HG03558 (cell line): ENCODE results near the gene EZR.

Source experiments
- ATAC-seq: cut with Tn5 transposase; IDR thresholded peaks from one replicate; pipeline ENCODE4 v1.9.1; 2021; ENCODE audit warnings: moderate number of reproducible peaks; ENCODE audit not compliant: unreplicated experiment; ENCODE audit errors: extremely low read depth

Gene EZR

DNA sequence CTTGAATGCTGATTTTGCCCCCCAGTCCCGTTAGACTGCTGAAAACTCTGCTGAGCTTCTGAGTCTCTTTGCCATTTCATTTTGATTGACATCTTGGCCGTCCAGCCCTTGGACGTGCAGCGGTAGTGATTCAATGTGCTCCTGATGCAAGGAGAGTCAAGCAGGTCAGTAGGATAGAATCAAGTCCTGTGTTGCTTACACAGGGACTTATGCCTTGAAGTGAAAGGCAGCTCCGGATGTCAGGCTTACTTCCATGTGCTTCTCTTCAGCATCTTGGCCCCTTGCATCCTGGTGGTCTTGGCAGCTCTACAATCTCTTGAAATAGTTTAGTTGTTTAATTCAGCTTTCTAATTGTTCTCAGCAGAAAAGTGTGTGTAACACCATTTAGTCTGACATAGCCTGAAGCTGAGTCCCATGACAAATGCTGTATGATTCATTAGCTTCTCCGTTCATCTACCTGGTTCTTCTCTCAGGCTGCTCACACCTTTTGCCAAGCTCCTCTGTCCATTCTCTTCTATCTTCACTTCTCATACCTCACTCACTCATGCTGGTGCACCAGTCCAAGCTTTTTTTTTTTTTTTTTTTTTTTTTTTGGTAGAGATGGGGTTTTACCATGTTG, 76.0 kb downstream of the EZR start:
- no peak for ATAC-seq

DNA sequence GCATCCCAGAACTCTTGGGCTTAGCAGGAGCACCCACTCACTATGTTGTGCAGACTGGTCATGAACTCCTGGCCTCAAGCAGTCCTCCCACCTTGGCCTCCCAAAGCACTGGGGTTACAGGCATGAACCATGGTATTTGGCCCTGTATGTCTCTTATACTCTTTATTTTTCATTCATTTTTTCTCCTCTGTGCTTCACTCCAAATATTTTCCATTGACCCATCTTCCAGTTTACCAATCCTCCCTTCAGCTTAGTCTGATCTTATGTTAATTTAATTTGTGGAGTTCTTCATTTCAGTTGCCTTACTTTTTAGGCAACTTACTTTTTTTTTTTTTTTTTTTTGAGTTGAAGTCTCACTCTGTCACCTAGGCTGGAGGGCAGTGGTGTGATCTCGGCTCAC, 79.5 kb downstream of the EZR start:
- no peak for ATAC-seq

DNA sequence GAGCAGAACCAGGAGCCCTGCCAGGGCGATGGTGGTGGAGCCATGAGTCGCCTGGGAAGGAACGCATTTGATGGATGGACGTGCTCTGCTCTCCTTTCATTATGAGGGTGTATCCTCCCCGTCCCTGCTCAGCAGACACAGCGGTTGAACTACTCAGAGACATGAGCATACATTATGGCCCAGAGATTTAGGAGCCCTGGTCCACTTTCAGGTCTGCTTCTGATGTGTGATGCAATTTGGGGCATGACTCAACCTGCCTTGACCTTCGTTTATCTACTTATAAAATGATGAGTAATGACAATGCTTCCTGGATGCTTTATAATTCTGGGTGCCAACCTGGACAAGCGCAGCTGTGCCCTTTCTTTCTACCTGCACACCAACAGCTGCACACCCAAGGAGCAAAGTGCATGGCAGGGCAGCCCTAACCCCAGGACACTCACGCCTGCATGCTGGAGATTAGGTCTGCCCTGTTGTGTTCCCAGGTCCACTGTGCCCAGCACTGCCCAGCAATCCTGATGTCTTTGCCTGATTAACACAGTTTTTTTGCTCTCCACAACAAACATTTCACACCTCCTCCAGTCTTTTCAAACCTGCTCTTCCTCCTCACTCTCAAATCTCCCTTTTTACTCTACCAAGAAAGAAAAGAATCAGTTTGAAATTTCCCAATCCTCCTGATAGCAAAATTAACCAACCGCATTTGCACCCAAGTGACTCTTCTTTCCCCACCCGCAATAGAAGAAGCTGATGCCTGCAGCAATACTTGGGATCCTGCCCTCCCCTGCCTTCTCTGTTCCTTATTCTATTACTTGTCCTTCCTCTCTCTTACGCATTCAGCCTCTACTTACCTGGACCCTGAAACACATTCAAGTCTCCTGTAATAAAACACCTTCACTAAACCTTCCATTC, 81.2 kb downstream of the EZR start:
- ATAC-seq: no peak

DNA sequence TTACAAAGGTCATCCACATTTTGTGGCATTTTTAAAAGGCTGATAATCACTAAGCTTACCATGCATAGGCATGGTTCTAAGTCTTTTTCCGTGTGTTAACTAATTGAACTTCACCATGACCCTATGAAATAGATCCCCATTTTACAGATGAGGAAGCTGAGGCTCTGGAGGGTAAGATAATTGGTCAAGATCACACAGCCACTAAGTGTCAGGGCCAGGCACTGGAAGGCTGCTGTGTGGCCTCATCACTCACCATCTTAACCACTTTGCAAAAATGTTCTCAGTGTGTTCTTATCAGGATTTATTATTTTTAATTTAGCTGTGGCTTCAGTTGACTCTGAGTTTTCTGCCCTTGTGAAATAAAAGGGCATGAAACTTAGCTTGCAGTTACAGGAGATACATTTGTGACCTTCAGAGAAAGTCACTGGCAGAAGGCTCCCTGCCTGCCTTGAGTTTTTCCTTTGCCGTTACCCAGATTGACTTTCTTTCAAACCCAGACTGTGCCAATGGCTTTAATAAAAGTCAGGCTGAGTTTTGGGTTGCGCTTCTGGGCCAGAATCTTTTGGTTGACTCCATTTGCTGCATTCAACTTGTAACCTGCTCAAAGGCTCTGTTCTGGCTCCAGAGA, 82.0 kb downstream of the EZR start:
- ATAC-seq: no peak

DNA sequence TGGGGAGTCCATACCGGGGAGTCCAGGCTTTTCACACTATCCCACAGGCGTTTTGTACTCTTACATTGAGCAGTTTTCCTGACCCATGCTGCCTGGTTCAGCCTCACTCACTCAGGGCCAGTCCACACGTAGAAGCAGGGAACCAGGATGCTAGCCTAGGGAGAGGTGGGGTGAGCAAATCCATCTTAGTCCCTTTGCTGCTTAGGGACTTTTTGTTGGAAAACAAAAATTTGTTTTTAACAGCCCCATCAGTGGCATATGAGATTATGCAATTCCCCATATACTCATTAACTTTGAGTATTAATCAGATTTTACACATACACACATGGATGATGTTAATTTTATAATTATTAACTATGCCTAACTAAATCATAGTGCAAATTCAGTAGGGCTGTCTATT, 84.2 kb downstream of the EZR start:
- no peak for ATAC-seq

DNA sequence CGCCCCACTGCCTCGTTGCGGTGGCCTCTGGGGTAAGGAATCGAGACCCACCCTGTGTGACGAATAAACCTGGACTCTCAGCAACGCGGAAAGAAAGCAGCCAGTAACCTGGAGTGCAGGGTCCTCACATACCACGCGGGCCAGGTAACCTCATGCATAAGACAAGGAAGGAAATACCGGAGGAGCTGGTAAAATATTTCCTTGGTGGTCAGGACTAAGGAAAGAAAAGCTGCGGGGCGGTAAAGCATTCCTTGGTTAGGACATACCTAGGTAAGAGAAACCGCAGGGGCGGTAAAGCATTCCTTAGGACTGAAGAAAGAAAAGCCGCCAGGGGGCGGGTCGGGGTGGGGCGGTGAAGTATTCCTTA, 88.6 kb downstream of the EZR start:
- no peak for ATAC-seq

DNA sequence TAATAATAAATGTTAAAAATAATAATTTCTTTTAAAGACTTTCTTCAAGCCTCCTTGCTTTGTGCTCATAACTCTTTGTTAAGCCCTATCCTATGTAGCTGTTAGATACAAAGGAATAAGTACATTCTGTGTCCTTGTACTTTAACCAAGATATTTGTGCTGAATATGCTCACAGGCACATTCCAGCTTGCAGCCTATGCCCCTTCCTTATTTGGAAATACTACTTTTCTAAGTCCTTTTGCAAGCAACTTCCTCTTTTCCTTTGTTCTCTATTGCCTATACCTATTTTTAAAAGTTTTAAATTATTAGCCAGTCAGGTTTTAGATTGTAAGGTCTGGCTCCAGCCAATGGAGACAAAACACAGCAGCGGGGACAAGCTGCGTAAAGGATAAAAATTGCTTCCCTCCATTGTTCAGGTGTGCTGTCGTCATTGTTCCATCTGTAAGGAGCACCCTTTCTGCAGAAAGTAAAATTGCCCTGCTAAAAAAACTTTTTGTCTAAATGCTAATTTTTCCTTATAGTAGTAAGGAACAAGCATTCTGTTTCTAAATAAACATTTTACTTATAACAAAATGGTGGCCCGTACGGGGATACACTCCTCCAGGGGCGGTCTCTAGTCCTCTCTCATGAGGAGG, 89.1 kb downstream of the EZR start:
- ATAC-seq: no peak

DNA sequence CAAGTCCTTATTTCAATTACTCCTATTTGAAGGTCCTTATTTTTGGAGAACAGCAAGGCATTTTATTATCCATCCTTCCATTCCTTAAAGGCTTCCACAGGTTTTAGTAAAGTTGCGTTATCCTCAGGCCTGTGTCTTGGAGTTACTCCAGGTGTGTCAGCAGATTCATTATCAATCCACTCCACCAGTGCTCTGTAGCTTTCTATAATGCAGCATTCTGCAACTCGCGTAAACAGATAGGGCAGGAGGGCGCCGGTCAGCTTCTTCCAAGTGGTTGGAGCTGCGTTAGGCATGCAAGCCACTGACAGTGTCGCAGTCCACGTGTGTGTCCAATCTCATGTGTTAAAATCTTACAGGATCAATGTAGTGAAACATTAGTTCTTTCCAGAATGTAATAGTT, 93.5 kb downstream of the EZR start:
- ATAC-seq: no peak

DNA sequence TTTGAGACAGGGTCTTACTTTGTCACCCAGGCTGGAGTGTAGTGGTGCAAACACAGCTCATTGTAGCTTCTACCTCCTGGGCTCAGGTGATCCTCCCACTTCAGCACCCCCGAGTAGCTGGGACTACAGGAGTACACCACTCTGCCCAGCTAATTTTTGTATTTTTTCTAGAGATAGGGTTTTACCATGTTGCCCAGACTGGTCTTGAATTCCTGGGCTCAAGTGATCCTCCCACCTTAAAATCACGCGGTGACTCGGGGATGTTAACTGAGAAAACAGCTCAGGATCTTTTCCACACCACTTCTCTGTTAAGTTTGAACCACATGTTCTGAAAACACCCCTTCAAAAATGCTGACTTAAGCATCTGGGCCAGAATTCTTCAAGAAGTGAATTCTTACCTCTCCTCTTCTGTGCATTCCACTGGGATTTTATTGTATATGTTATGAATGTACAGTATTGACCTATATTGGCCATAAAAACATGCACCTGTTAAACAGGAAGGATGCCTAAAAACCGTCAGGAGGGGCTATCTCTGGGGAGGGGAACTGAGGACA, 96.9 kb downstream of the EZR start:
- ATAC-seq: no peak

DNA sequence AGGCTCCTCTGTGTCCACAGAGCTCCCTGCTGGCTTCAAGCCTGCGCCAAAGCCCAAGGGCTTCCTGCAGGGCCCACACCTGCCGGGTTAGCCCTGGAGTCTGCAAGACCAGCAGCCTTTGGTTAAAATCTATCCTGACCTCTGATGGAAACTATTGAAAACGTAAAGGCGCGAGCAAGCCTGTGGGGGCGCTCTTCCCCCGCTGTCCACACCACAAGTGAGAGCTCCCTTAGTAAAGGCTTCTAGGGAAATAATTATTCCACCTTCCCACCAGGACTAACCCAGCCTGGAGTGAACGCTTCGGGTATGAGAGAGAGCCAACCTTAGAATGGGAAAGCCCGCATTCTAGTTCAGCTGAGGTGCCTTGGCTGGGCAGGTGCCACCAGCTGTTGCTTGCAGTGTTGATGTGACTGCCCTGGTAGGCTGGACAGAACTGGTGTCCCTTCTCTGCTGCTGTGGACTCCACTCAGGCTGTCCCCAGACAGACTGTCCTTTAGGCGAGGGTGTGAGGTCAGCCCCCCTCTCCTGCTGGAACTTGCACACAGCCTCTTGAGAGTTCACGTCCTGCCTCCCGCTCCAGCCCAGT, 100.6 kb downstream of the EZR start:
- ATAC-seq: no peak

DNA sequence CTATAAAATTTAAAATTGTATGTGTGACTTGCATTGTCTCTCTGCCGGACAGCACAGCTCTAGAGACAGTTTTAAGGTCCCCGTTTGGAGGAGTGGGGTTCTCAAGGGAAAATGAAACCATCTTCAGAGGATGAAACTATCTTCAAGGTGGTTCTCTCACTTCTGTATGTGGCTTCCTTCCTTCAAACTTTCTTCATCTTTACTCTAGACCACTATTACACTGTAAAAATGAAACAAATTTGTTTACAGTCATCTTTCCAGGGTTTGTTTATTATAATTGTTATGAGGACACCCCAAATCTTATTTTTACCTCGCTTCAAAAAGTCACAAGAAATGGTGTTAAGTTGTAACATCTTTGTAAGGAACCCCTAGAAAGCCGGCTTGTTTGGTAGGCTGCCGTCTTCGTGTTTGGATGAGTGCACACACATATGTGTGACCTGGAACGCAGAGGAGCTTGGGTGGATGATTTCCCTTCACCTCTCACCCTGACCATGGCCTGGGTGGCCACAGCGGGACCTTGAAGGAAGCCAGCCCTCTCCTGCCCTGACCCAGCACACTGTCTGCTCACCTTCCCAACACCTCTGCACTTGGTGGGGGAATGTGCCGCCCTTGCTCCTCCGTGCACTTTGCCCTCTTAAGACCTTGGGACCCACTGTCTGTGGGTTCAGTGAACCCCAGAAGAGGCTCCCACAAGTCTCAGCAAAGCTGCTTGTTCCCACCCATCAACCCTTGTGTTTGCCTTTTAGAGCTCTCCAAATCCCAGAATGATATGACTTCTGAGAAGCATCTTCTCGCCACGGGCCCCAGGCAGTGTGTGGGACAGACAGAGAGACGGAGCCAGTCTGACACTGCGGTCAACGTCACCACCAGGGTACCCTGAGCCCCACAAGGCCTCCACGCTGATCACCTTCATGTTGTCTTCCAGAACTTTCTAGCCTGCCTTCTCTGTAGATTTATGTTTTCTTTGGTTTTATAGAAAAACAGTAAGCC, 101.5 kb downstream of the EZR start:
- peak; percentile 51 for ATAC-seq
